Measurements from ENCODE around the gene HDHD3.
A peak's percentile ranks its signal among the peaks of the same experiment; 100 is the strongest.
"Not testable (repeated sequence)": the region's sequence is repeated elsewhere in the genome, so short reads cannot be mapped to it uniquely, and the experiment has no call there.

Gene HDHD3

GRCh38 chr9:113389451-113389850 lies 12.7 kb upstream of the HDHD3 start:
- no peak for DNase-seq

GRCh38 chr9:113388833-113389232 lies 12.0 kb upstream of the HDHD3 start:
- DNase-seq: no peak

DNA sequence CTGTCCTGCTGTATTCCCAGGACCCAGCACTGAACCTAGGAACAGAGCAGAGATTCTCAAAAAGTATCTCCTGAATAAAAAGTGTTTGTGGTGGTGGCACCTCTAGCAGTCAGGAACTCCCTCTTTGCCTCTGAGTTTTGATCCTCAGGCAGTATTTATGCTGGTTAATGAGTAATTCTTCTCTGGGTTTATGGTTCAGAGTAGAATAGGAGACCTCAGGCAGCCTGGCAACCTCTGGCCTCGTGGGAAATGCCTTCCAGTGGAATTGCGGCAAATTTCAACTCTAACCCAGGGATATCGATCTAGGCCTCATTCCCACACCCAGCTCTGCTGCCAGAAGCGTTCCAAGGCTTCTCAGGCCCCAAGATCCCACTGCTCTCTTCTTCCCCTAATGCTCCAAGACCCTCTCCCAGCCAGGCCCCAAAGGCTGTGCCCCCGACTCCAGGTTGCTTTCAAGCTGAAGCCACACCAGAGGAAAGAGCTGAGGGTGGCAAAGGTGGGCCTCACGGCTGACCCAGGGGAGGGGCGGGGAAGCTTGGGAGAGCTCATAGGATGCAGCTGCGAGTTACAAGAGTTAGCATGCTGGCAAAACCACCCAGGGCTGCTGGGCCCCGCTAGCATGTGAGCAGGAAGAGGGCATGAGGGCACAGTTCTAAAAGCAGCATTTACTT lies 10.9 kb upstream of the HDHD3 start:
- DNase-seq: no peak

DNA sequence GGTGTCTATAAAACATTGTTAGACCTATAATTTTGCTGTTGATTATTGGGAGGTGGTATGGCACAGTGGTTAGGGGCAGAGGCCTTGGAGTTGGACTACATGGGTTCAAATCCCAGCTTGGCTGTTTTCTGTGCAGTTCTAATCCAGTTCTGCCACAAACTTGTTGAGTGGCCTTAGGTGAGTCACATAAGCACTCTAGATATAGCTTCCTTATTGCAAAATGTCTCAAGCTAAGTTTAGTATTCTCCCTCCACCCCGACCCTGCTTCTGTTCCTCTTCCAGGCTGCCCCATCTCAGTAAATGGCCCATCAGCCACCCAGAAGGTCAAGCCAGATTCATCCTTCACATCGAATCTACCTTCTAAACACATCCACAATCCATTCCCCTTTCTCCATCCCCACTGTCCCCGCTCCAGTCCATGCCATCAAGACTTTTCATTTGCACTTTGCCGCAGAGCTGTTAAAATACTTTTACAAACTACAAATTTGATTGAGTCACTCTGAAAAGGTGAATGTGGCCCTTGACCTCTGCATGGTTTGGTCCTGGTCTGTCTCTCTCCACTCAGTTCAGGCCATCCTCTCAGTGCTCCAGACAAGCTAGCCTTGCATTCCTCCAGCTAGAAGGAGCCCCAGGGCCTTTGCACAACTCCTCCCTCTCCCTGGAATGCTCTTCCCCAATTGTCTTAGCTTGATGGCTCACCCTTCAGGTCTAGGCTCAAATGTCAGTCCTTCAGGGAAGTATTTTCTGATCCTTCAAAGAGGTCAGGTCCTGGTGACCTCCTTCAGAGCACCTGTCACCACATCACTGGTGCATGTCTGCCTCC lies 10.0 kb upstream of the HDHD3 start:
- DNase-seq: peak; percentile 91

GRCh38 chr9:113381909-113382411 lies 5.2 kb upstream of the HDHD3 start:
- no peak for DNase-seq

DNA sequence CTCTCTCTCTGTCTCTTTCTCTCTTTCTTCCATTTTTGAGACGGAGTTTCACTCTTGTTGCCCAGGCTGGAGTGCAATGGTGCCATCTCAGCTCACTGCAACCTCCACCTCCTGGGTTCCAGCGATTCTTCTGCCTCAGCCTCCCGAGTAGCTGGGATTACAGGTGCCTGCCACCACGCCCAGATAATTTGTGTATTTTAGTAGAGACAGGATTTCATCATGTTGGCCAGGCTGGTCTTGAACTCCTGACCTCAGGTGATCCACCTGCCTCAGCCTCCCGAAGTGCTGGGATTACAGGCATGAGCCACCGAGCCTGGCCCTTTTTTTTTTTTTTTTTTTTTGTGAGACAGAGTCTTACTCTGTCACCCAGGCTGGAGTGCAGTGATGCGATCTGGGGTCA lies 4.7 kb upstream of the HDHD3 start:
- DNase-seq: not testable (repeated sequence)

DNA sequence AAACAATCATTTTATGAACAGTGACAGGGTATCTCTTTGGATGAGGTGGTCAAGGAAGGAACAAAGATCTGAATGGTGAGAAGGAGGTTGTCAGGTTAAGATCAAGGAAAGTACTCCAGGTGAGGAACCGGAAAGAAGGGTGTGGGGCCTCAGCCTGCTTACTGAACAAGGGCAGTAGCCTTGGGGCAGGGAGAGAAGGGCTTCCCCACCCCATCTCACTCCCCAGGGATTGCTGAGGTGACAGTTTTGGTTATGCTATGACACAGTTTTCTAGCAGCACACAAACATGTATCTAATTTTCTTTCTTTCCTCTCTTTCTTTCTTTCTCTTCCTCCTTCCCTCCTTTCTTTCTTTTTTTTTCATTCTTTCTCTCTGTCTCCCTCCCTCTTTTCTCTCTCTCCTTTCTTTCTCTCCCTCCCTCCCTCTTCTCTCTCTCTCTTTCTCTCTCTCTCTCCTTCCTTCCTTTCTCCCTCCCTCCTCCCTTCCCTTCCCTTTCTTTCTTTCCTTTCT lies 4.1 kb upstream of the HDHD3 start:
- no peak for DNase-seq

GRCh38 chr9:113379829-113380210 lies 3.0 kb upstream of the HDHD3 start:
- not testable (repeated sequence) for DNase-seq

GRCh38 chr9:113379094-113379828 lies 2.5 kb upstream of the HDHD3 start:
- DNase-seq: peak; percentile 26

DNA sequence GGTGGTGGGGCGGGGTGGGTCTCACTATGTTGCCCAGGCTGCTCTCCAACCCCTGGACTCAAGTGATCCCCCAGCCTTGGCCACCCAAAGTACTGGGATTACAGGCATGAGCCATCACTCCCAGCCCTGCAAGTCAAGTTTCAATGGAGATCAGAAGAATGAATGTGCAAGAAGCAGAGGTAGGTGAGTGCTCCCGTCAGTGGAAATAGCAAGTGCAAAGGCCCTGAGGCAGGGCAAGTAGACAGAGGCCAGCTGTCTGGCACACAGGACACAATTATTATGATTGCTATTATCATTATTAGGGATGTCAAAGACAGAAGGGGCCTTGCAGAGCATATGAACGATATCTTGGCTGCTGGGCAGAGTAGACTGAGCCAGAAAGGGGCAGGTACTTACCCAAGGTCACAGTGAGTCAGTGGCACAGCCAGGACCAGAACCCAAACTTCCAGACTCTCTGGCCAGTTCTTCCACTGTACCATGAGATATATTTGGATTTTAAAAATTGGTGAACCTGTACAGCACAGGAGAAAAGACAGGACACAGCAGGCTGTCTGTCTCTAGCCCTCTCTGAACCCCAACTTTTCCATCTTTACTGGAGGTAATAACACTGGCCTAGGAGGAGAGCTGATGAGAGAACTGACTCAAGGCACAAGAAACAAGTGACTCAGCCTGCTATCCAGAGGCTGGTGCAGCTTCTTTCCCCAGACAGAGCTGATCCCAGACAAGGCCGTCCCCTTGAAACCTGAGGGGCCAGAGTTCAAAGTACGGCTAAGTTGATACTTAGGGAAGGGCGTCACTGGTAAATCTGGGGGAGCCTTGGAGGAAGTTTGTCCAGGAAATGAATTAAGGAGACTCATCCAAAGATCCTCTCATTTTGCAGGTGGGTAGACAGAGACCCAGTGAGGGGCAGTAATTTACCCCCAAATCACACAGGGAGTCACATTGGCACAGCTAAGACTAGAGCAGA lies 1.4 kb downstream of the HDHD3 start:
- no peak for DNase-seq

GRCh38 chr9:113373676-113374392 lies 3.0 kb downstream of the HDHD3 start:
- no peak for DNase-seq

DNA sequence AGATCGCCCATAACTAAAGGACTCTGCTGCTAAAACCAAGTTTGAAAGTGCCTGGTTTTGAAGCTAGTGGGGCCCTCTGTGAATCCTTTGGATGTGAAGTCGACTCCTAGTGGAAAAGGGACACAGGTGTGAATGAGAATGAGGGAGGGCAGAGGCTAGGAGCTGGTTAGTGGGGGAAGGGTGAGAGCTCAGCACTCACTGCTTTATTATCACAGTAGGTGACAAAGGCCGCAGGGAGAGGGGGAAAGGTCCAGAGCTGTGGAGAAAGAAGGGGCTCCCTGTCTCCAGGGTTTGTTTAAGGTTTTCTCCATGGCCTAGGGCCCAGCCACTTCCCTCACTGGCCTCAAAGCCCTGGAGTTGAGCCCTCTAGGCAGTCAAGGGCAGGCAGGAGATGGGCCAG lies 3.5 kb downstream of the HDHD3 start:
- no peak for DNase-seq

DNA sequence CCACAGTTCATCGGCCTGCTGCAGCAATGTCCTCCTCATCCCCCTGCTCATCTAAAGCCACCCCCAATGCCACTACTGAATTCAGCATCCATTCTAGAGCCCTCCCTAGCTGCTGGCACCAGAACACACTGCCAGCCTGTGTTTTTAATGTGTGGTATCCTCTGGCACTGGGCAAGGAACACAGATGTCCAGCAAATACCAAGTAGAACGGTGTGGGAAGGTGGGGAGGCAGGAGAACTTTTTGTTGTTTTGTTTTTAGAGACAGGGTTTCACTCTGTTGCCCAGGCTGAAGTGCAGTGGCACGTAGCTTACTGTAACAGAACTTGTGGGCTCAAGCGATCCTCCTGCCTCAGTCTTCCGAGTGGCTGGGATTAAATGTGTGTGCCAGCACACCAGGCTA lies 4.7 kb downstream of the HDHD3 start:
- DNase-seq: no peak

DNA sequence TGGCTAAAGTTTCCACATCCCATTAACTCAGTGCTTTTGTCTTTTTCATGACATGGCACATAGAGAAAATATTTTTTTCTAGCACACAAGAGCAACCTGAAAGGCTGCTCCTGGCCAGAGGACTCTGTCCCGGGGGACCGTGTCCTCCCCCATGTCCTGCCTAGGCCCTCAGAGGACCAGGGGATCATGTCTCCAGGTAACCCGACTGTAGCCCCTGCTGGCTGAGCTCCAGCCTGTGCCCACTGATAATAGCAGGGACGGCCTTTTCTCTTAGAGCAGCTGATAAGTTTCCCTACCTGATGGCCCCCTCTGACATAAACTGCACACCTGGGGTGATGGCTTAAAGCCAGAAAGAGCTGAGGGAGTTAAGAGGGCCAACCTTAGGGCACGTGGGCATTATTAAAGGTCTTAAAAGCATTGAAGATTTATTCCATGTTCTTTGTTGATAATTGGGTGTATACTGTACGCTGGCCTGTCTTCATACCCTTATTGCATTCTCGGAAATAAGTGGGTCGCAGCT lies 5.9 kb downstream of the HDHD3 start:
- no peak for DNase-seq

- DNase-seq: no peak
Measured at GRCh38 chr9:113369855-113370140, 7.0 kb downstream of the HDHD3 start.

DNA sequence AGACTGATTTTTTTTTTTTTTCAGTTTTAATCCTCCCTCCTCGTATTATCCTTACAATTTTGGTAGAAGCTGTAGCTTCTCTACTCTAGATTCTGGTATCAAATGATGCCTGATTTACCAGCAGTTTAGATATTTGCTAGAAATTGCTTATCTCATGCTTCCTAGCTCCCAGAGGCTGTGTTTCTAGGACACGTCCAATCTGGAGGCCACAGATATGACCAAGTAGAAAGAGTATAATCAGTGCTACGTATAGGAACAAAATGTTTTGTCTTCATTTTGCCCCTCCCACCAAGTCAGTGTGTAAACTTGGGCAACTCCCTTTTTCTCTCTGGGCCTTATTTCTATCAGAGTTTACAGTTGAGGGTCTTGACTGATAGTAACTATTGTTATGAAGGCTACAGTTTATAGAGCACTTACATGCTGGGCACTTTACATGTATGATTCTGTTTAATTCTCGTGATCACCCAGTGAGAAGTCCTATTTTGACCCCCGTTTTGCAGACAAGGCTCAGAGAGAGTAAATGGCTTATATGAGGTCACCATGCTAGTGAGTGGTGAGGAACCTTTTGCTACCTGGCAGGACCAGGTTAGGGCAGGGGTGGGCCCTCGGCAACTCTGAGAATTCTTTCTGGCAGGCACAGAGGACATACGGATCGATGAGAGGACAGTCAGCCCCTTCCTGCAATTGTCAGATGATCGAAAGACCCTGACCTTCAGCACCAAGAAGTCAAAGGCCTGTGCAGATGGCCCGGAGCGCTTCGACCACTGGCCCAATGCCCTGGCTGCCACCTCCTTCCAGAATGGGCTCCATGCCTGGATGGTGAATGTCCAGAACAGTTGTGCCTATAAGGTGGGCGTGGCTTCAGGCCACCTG lies 7.6 kb downstream of the HDHD3 start:
- DNase-seq: no peak

DNA sequence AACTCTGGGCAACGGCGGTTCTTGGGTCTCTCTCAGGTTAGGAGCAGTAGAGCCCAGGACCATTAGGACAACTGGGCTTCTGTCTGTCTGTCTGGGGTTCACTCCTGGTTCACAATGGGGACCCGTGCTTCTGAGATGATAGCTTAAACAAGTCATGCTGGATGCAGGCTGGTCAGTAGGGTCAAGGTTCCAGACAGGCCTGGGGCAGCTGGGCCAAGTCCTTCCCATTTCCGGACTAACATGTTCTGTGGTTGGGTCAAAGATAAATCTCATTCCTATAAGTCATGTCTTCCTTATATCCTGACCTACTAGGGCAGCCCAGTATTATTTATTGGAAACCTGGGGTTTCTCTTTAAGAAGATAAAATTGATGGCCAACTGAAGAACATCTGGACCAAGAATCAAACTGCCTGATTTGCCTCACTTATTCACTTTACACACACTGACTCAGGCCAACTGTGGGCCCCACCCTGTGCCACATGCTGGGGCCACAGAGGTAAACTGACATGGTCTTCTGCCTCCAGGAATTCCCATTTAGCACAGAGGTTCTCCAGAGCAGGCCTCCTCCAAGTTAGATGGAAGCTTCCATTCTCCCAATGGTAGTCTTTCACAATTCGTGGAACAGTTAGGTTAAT lies 8.3 kb downstream of the HDHD3 start:
- DNase-seq: no peak

- peak; percentile 89 for DNase-seq
Measured at GRCh38 chr9:113365652-113366051, 11.1 kb downstream of the HDHD3 start.

DNA sequence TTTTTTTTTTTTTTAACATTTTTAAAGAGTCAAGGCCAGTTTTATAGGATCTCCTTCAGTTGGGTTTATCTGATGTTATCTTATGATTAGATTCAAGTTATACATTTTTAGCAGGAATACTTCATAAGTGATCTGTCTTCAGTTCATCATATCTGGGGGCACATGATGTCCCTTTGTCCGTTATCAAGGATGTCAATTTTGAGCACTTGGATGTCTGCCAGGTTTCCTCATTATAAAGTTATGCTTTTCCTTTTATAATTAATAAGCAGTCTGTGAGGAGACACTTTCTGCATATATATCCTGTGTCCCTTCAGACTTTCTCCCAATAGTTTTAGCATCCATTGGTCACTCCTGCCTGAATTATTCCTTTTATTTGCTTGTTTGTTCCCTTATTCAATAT lies 11.8 kb downstream of the HDHD3 start:
- DNase-seq: no peak

DNA sequence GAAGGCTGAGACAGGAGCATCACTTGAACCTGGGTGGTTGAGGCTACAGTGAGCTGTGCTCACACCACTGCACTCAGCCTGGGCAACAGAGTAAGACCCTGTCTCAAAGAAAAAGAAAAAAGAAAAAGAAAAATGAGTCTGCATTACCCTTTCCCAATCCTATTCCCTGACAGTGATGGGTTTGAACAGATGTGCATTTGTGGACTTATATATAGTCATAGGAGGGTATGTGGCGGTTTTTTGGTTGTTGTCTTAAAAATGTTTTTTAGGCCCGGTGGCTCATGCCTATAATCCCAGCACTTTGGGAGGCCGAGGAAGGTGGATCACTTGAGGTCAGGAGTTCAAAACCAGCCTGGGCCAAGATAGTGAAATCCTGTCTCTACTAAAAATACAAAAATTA lies 13.4 kb downstream of the HDHD3 start:
- DNase-seq: no peak
